H9 (cell line): ENCODE data around the gene PNLDC1. TPM values are rescaled to one million over a fixed set of nuclear protein-coding genes. Genes with fewer than 3 reads are reported as not detected.

ENCODE experiments used
- DNase-seq: peaks from one replicate; pipeline ENCODE4 v3.0.0-alpha.2; 2017
- H2AFZ ChIP-seq: one replicate; pipeline ENCODE4 v1.6.1; 2013; ENCODE audit warnings: mild to moderate bottlenecking, low read length, control low read depth, moderate library complexity
- H2AK5ac ChIP-seq: 2 replicates; pipeline ENCODE4 v1.6.1; 2013; ENCODE audit warnings: low read length, control low read depth, mixed read lengths; ENCODE audit not compliant: insufficient read length
- H2BK120ac ChIP-seq: one replicate; pipeline ENCODE4 v1.6.1; 2013; ENCODE audit warnings: low read depth, mild to moderate bottlenecking, low read length, control low read depth, inconsistent platforms; ENCODE audit not compliant: poor library complexity, severe bottlenecking
- H2BK12ac ChIP-seq: 2 replicates; pipeline ENCODE4 v1.6.1; 2013; ENCODE audit warnings: low read length, control low read depth, mixed read lengths, low read depth; ENCODE audit not compliant: insufficient read length
- H2BK15ac ChIP-seq: 2 replicates; pipeline ENCODE4 v1.6.1; 2013; ENCODE audit warnings: low read depth, low read length, control low read depth
- H2BK20ac ChIP-seq: one replicate; pipeline ENCODE4 v1.6.1; 2013; ENCODE audit warnings: low read depth, mild to moderate bottlenecking, low read length, control low read depth, inconsistent platforms; ENCODE audit not compliant: poor library complexity, severe bottlenecking
- H2BK5ac ChIP-seq: 2 replicates; pipeline ENCODE4 v1.6.1; 2013; ENCODE audit warnings: low read length, control low read depth, mixed read lengths; ENCODE audit not compliant: insufficient read length
- H3K14ac ChIP-seq: 2 replicates; pipeline ENCODE4 v1.6.1; 2013; ENCODE audit warnings: low read length, control low read depth; ENCODE audit not compliant: insufficient read depth
- H3K18ac ChIP-seq: 2 replicates; pipeline ENCODE4 v1.6.1; 2013; ENCODE audit warnings: low read depth, mild to moderate bottlenecking, mixed read lengths, low read length, control low read depth; ENCODE audit not compliant: insufficient read length
- H3K23ac ChIP-seq: 2 replicates; pipeline ENCODE4 v1.6.1; 2013; ENCODE audit warnings: low read length, control low read depth, mixed read lengths, low read depth; ENCODE audit not compliant: insufficient read length
- H3K23me2 ChIP-seq: 2 replicates; pipeline ENCODE4 v1.6.1; 2013; ENCODE audit warnings: low read depth, mild to moderate bottlenecking, mixed read lengths, low read length, control low read depth; ENCODE audit not compliant: insufficient read length, poor library complexity, severe bottlenecking
- H3K27ac ChIP-seq: 2 replicates; pipeline ENCODE4 v1.5.1; 2013; ENCODE audit warnings: low read length, control low read depth, mixed read lengths, low read depth; ENCODE audit not compliant: insufficient read length
- H3K27me3 ChIP-seq: 2 replicates; pipeline ENCODE4 v1.6.1; 2013; ENCODE audit warnings: low read length, control low read depth, inconsistent platforms; ENCODE audit not compliant: insufficient read depth
- H3K4ac ChIP-seq: 2 replicates; pipeline ENCODE4 v1.6.1; 2013; ENCODE audit warnings: low read depth, mild to moderate bottlenecking, control low read depth, inconsistent platforms, low read length, moderate library complexity
- H3K4me1 ChIP-seq: 2 replicates; pipeline ENCODE4 v1.6.1; 2013; ENCODE audit warnings: low read length, control low read depth, inconsistent platforms; ENCODE audit not compliant: insufficient read depth
- H3K4me2 ChIP-seq: 2 replicates; pipeline ENCODE4 v1.6.1; 2013; ENCODE audit warnings: low read length, control low read depth, mixed read lengths; ENCODE audit not compliant: insufficient read length, insufficient read depth
- H3K56ac ChIP-seq: 2 replicates; pipeline ENCODE4 v1.6.1; 2013; ENCODE audit warnings: low read depth, mild to moderate bottlenecking, mixed read lengths, low read length, control low read depth; ENCODE audit not compliant: insufficient read length
- H3K79me1 ChIP-seq: 2 replicates; pipeline ENCODE4 v1.6.1; 2013; ENCODE audit warnings: low read depth, mild to moderate bottlenecking, moderate library complexity, low read length, control low read depth, inconsistent platforms; ENCODE audit not compliant: insufficient read depth, poor library complexity, severe bottlenecking
- H3K79me2 ChIP-seq: 2 replicates; pipeline ENCODE4 v1.6.1; 2013; ENCODE audit warnings: low read length, control low read depth, inconsistent platforms; ENCODE audit not compliant: insufficient read depth
- H3K9ac ChIP-seq: 2 replicates; pipeline ENCODE4 v1.6.1; 2013; ENCODE audit warnings: low read length, control low read depth, mixed read lengths; ENCODE audit not compliant: insufficient read length; ENCODE audit errors: extremely low read depth
- H3K9me3 ChIP-seq: one replicate; pipeline ENCODE4 v1.6.1; 2013; ENCODE audit warnings: low read depth, low read length, inconsistent platforms; ENCODE audit not compliant: control insufficient read depth
- H3T11ph ChIP-seq: one replicate; pipeline ENCODE4 v1.6.1; 2013; ENCODE audit warnings: mild to moderate bottlenecking, low read length, control low read depth, inconsistent platforms
- H4K20me1 ChIP-seq: one replicate; pipeline ENCODE4 v1.6.1; 2013; ENCODE audit not compliant: control insufficient read depth, insufficient read length, insufficient read depth
- H4K5ac ChIP-seq: 2 replicates; pipeline ENCODE4 v1.6.1; 2013; ENCODE audit warnings: low read depth, mild to moderate bottlenecking, mixed read lengths, low read length, control low read depth; ENCODE audit not compliant: insufficient read length
- H4K8ac ChIP-seq: replicated peaks from 2 replicates; pipeline ENCODE4 v1.6.1; 2013; ENCODE audit warnings: low read length, control low read depth, mixed read lengths, low read depth; ENCODE audit not compliant: insufficient read length
- H4K91ac ChIP-seq: 2 replicates; pipeline ENCODE4 v1.6.1; 2013; ENCODE audit warnings: low read depth, mild to moderate bottlenecking, moderate library complexity, mixed read lengths, low read length, control low read depth; ENCODE audit not compliant: insufficient read length
- H3K27ac Mint-ChIP-seq, 3 experiments: 2 replicates in 2 of 3; 3 replicates in 1 of 3; pipeline ENCODE4 v1.8.0; 2020 to 2021; ENCODE audit warnings: mixed read lengths in 3 of 3, mild to moderate bottlenecking in 1 of 3, moderate library complexity in 1 of 3
- H3K27me3 Mint-ChIP-seq: 2 replicates; pipeline ENCODE4 v1.8.0; 2021; ENCODE audit warnings: low read depth, mild to moderate bottlenecking, moderate library complexity, mixed read lengths
- H3K36me3 Mint-ChIP-seq, 3 experiments: 2 replicates in 2 of 3; 3 replicates in 1 of 3; pipeline ENCODE4 v1.8.0; 2020 to 2021; ENCODE audit warnings: low read depth in 3 of 3, mixed read lengths in 3 of 3; ENCODE audit not compliant: insufficient read depth in 1 of 3
- H3K4me1 Mint-ChIP-seq, 2 experiments: 2 replicates each; pipeline ENCODE4 v1.8.0; 2020; ENCODE audit warnings: mixed read lengths in 2 of 2
- H3K4me3 Mint-ChIP-seq, 2 experiments: 2 replicates in 1 of 2; 3 replicates in 1 of 2; pipeline ENCODE4 v1.8.0; 2020 to 2021; ENCODE audit warnings: mild to moderate bottlenecking in 2 of 2, mixed read lengths in 2 of 2, moderate library complexity in 1 of 2
- H3K9me3 Mint-ChIP-seq, 2 experiments: 2 replicates in 1 of 2; 3 replicates in 1 of 2; pipeline ENCODE4 v1.8.0; 2020; ENCODE audit warnings: mild to moderate bottlenecking in 2 of 2, mixed read lengths in 2 of 2, moderate library complexity in 1 of 2
- CTCF ChIP-seq: fragments of 200-600 bp; sonication (generic); conservative IDR thresholded peaks from 3 replicates; pipeline ENCODE4 v1.8.0; 2021; ENCODE audit warnings: antibody characterized with exemption, mild to moderate bottlenecking
- WGBS: extraction: QIAGEN DNeasy Blood & Tissue Kit; methylation state at CpG from one replicate; pipeline ENCODE4 v1.1.7; 2013; ENCODE audit warnings: missing lambda C conversion rate, low lambda C conversion rate, mixed read lengths; ENCODE audit not compliant: insufficient read length; ENCODE audit errors: extremely low coverage; 5-methylcytosine and 5-hydroxymethylcytosine counted together
- total RNA-seq: library from RNA; stranded (reverse); gene quantifications from 2 replicates; pipeline ENCODE4 v1.2.1, GENCODE V29; 2021

PNLDC1 gene
- total RNA-seq, 1 experiment from 2014 or later, result not detected

- H3K79me1 ChIP-seq, result peaks cover 3% of the 10 kb centered on the region
- H3K27me3 ChIP-seq, result no peaks in the 10 kb centered on the region; the same call in 1 of the 2 replicates
- H2BK12ac ChIP-seq, result no peak overlapping the region
- peak; percentile 74 for DNase-seq
- no peak overlapping the region for H3K18ac ChIP-seq
- H2AFZ ChIP-seq, result no peak overlapping the region
- H3K4me2 ChIP-seq, result peak overlapping the region; percentile 91
- H4K20me1 ChIP-seq, result peaks cover 2% of the 10 kb centered on the region
- H3K79me2 ChIP-seq, result peaks cover 3% of the 10 kb centered on the region; the same call in 1 of the 2 replicates
- Mint-ChIP-seq H3K4me3 (peak overlapping the region; percentile 85 to 93), H3K9me3 (no peaks in the 10 kb centered on the region; a peak in 1 of 5 replicates), H3K36me3 (peaks cover 39 to 59% (median 55%) of the 10 kb centered on the region in 3 experiments), H3K27me3 (no peaks in the 10 kb centered on the region), H3K27ac (peak overlapping the region; percentile 96 to 99 (median 97)), H3K4me1 (peaks cover 31 to 32% of the 10 kb centered on the region in 2 experiments)
- TF ChIP-seq CTCF, result no peak
- H2AK5ac ChIP-seq, result no peak overlapping the region
- no peak overlapping the region for H2BK20ac ChIP-seq
- no peak overlapping the region for H2BK15ac ChIP-seq
- peak overlapping the region; percentile 67 for H3K27ac ChIP-seq
- no peak overlapping the region for H3K14ac ChIP-seq
- H4K91ac ChIP-seq, result no peak overlapping the region
- H3K9ac ChIP-seq, result peak overlapping the region; percentile 82
- no peak overlapping the region for H3K23ac ChIP-seq
- H4K8ac ChIP-seq, result no peak overlapping the region
- no peak overlapping the region for H3K56ac ChIP-seq
- H3T11ph ChIP-seq, result no peak overlapping the region
- H2BK120ac ChIP-seq, result no peak overlapping the region
- H4K5ac ChIP-seq, result no peak overlapping the region
- no peak overlapping the region for H3K4ac ChIP-seq
- peaks cover 2% of the 10 kb centered on the region; the same call in 1 of the 2 replicates for H3K4me1 ChIP-seq
- no CpG with 5 or more reads among the region's 3 CpGs for WGBS
- no peak overlapping the region for H2BK5ac ChIP-seq
- peaks cover 15% of the 10 kb centered on the region for H3K23me2 ChIP-seq
- no peaks in the 10 kb centered on the region for H3K9me3 ChIP-seq
Measured at GRCh38 chr6:159760602-159761057, 39.4 kb upstream of the PNLDC1 start.
